ENCODE results near the gene RBMS2.
A peak's percentile ranks its signal among the peaks of the same experiment; 100 is the strongest.

The RBMS2 gene

DNA sequence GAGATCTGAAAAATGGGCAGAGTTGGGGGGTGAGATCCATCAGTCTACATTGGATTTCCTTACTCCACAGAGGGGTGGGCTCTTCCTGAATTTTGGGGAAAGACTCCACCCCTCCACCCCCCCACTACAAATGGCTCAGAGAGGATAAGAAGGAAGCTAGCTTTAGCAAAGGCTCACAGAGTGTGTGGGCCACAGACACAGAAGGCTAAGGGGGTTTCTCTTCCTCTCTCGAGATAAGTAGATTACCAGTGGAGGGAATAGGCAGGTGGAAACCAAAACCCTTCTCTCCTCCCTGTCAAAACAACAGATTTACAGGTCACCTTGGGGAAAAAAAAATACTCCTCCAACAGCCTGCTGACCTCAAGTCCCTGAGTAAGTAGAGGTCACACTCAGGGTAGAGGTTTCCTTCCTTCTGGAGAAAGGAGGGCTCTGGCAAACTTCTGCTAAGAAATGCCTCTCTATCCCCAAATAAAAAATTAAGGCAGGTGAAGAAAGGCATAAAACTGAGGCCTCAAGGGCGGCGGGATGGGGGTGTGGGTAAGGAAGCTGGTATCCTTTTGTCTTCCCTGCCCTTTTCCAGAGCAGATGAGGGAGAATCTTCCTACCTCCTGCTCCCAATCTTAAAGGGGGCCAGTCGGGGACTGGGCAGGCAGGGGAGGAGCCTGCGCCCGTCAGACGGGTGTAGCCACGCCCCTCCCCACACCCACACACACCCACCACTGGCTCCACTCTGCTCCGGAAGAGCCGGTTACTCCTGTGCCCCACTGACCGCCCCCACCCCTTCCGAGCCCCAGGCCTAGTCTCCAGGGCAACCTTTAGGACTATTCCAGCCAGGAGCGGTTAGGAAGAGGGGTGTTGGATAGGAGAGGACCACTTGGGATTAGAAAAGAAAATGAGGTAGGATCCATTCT is 110.4 kb downstream of the RBMS2 start:
- Histone ChIP-seq H2AFZ (ENCODE audit: low read depth, low read length) (no peak overlapping the region), H4K20me1 (ENCODE audit: insufficient read depth, low read length) (peaks cover 16% of the 10 kb centered on the region)

GRCh38 chr12:56632701-56633467 is 111.3 kb downstream of the RBMS2 start:
- H3K4me1 ChIP-seq (ENCODE audit: low read length): peaks cover 52% of the 10 kb centered on the region
- H3K9ac ChIP-seq (ENCODE audit: low read length): peak overlapping the region; percentile 98
- TF ChIP-seq CTCF (IDR thresholded peaks at IDR 0.05; ENCODE audit: low read depth, low read length) (peak; percentile 6; the same call in 1 of the 2 replicates), EZH2phosphoT487 (IDR thresholded peaks at IDR 0.05; ENCODE audit: low read depth) (no peak)
- peaks cover 72% of the 10 kb centered on the region for H3K79me2 ChIP-seq (ENCODE audit: low read length)
- peak overlapping the region; percentile 97 for H3K4me2 ChIP-seq (ENCODE audit: low read length)
- H4K20me1 ChIP-seq (ENCODE audit: insufficient read depth, low read length): peaks cover 12% of the 10 kb centered on the region
- H2AFZ ChIP-seq (ENCODE audit: low read depth, low read length): no peak overlapping the region
- H3K27me3 ChIP-seq (ENCODE audit: low read depth, low read length): no peaks in the 10 kb centered on the region
- H3K36me3 ChIP-seq (replicated peaks; ENCODE audit: low read depth, low read length): peaks cover 12% of the 10 kb centered on the region
- no peaks in the 10 kb centered on the region for H3K9me3 ChIP-seq (ENCODE audit: insufficient read depth, low read length)
- H3K4me3 ChIP-seq (ENCODE audit: low read length): peak overlapping the region; percentile 86
- H3K27ac ChIP-seq (ENCODE audit: low read length): peak overlapping the region; percentile 98

More for the DNA sequence above, 110.4 kb downstream of the RBMS2 start:
- peak overlapping the region; percentile 98 for H3K9ac ChIP-seq (ENCODE audit: low read length)
- peak overlapping the region; percentile 98 for H3K27ac ChIP-seq (ENCODE audit: low read length)
- no peak for TF ChIP-seq CTCF (IDR thresholded peaks at IDR 0.05; ENCODE audit: low read depth, low read length)
- no peak for TF ChIP-seq EZH2phosphoT487 (IDR thresholded peaks at IDR 0.05; ENCODE audit: low read depth)
- H3K36me3 ChIP-seq (replicated peaks; ENCODE audit: low read depth, low read length): peaks cover 8% of the 10 kb centered on the region
- H3K9me3 ChIP-seq (ENCODE audit: insufficient read depth, low read length): no peaks in the 10 kb centered on the region
- peak overlapping the region; percentile 86 for H3K4me3 ChIP-seq (ENCODE audit: low read length)
- peak overlapping the region; percentile 97 for H3K4me2 ChIP-seq (ENCODE audit: low read length)
- no peaks in the 10 kb centered on the region for H3K27me3 ChIP-seq (ENCODE audit: low read depth, low read length)
- H3K79me2 ChIP-seq (ENCODE audit: low read length): peaks cover 81% of the 10 kb centered on the region
- peaks cover 45% of the 10 kb centered on the region for H3K4me1 ChIP-seq (ENCODE audit: low read length)

DNA sequence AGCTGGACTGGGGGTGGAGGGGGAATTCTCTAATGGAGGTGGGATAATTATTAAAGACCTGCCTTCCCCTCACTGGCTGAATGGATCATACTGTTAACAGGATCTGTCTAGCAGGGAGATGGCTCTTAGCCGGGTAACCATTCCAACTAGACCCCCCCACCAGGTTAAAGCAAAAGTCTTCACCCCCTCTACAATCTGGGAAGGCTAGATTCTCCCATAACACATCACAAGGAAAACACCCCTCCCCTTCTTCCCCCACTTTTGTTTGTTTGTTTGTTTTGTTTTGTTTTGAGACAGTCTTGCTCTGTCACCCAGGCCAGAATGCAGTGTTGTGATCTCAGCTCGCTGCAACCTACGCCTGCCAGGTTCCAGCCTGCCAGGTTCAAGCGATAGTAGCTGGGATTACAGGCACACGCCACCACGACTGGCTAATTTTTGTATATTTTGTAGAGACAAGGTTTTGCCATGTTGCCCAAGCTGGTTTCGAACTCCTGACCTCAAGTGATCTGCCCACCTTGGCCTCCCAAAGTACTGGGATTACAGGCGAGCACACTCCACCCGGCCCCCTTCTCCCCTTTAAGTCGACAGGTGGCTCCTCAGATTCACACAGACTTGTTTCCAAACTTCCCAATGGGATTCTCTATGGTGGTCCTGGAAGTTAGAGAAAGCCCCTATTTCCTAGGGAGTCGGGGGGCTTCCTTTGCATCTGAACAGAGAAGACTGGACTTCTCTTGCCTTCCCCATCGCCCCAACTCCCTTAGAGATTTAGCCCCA is 112.0 kb downstream of the RBMS2 start:
- Histone ChIP-seq H2AFZ (ENCODE audit: low read depth, low read length) (no peak overlapping the region), H3K27me3 (ENCODE audit: low read depth, low read length) (no peaks in the 10 kb centered on the region)

More for the DNA sequence above, 112.0 kb downstream of the RBMS2 start:
- peaks cover 64% of the 10 kb centered on the region for H3K79me2 ChIP-seq (ENCODE audit: low read length)
- peaks cover 18% of the 10 kb centered on the region for H3K36me3 ChIP-seq (replicated peaks; ENCODE audit: low read depth, low read length)
- peak overlapping the region; percentile 97 for H3K4me2 ChIP-seq (ENCODE audit: low read length)
- H3K4me3 ChIP-seq (ENCODE audit: low read length): peak overlapping the region; percentile 86
- H3K27ac ChIP-seq (ENCODE audit: low read length): peak overlapping the region; percentile 98
- peaks cover 4% of the 10 kb centered on the region for H4K20me1 ChIP-seq (ENCODE audit: insufficient read depth, low read length)
- TF ChIP-seq CTCF (IDR thresholded peaks at IDR 0.05; ENCODE audit: low read depth, low read length): no peak
- TF ChIP-seq EZH2phosphoT487 (IDR thresholded peaks at IDR 0.05; ENCODE audit: low read depth): no peak
- no peaks in the 10 kb centered on the region for H3K9me3 ChIP-seq (ENCODE audit: insufficient read depth, low read length)
- peak overlapping the region; percentile 98 for H3K9ac ChIP-seq (ENCODE audit: low read length)
- H3K4me1 ChIP-seq (ENCODE audit: low read length): peaks cover 50% of the 10 kb centered on the region

Measured in OCI-LY3 (cell line).